HFF-Myc (cell line): Measurements from ENCODE around the gene NR5A1.

Source experiments
- DNase-seq: peaks from one replicate; pipeline ENCODE4 v3.0.0-alpha.2; 2011; ENCODE audit warnings: low read depth; ENCODE audit errors: extremely low read depth
- H3K4me3 ChIP-seq: replicated peaks from 2 replicates; pipeline ENCODE4 v1.5.1; 2011; ENCODE audit warnings: low read depth, mild to moderate bottlenecking, control low read depth, low read length
- TF ChIP-seq, protein P1 (sequence below): IDR thresholded peaks from 2 replicates; pipeline ENCODE4 v1.5.1; 2012; ENCODE audit warnings: mild to moderate bottlenecking, low read depth, low read length, control low read depth; ENCODE audit errors: missing control alignments

The NR5A1 gene

DNA sequence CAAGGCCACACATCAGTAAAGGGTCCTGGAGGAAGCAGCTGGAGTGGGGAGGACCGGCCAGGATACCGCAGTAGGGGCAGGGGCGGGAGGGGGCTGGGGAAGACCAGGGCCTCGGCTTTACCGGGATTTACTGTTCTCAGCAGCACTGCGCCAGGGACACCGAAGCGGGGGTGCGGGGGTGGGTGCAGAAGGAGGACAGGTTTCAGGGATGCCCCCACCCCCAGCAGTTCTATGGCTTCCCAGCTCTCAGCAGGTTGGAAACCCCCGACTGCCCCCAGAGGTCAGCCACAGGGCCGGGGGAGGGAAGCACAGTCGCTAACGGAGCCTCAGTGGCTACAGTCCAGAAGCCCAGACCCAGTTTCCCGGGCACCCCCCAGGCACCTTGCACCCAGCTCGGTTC is 21.3 kb downstream of the NR5A1 start:
- TF ChIP-seq, protein P1, sequence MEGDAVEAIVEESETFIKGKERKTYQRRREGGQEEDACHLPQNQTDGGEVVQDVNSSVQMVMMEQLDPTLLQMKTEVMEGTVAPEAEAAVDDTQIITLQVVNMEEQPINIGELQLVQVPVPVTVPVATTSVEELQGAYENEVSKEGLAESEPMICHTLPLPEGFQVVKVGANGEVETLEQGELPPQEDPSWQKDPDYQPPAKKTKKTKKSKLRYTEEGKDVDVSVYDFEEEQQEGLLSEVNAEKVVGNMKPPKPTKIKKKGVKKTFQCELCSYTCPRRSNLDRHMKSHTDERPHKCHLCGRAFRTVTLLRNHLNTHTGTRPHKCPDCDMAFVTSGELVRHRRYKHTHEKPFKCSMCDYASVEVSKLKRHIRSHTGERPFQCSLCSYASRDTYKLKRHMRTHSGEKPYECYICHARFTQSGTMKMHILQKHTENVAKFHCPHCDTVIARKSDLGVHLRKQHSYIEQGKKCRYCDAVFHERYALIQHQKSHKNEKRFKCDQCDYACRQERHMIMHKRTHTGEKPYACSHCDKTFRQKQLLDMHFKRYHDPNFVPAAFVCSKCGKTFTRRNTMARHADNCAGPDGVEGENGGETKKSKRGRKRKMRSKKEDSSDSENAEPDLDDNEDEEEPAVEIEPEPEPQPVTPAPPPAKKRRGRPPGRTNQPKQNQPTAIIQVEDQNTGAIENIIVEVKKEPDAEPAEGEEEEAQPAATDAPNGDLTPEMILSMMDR, result no peak
- DNase-seq, result no peak

DNA sequence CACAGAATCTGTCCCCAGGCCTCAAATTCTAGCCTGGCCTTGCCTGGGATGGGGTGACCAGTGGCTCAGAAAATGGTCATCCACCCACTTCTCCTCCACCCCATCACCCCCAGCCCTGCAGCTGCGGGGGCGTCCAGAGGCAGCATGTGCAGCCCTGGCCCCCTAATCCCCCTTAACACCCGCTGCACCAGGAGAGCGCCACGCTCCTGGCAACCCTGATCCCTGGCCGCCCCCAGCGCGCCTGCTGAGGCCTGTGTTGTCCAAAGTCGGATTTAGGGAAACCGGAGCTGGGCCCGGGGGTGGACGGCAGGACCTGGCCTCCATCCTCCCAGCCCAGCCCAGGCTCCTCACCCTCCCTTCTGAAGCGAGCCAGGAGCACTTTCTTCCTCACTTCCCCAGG is 22.0 kb downstream of the NR5A1 start:
- no peak for DNase-seq
- TF ChIP-seq, protein P1, result no peak
- no peak overlapping the region for H3K4me3 ChIP-seq

More for the DNA sequence above, 21.3 kb downstream of the NR5A1 start:
- no peak overlapping the region for H3K4me3 ChIP-seq

DNA sequence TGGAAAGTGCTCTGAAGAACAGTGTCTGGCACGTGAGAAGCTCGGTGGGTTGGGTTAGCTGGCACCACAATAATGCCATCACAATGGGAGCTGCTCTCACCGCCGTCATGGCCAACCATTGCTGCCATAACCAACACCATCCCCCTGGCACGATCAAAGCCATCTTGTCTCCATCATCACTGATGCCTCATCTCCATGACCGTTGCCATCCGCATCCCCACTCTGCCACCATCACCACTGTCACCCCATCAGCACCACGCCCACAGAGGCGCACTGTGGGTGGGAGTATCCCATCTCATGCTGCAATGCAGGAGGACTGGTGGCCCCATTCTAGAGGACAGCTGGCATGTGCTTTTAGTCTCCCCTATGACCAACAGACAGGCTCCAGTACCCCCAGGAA is 23.7 kb downstream of the NR5A1 start:
- DNase-seq, result no peak
- TF ChIP-seq, protein P1, result no peak

DNA sequence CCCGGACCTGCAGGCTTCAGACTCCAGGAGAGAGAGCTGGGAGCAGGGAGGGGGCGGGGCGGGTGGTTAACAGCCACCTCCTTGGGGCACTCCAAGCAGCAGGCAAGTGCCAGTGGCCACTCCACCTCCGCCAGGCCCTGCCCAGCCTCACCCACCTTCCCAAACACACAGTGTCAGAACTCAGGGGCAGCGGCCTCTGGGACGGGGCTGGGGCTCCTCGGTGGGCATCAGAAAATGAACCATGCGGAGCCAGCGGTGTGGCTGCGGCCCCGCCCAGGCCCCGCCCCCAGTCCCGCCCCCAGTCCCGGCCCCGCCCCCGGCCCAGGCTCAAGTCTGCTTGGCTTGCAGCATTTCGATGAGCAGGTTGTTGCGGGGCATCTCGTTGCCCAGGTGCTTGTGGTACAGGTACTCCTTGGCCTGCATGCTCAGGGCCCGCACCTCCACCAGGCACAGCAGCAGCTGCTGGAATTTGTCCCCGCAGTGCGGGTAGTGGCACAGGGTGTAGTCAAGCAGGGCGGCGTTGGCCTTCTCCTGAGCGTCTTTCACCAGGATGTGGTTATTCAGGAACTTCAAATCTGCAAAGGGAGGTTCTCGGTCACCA is 24.7 kb downstream of the NR5A1 start:
- H3K4me3 ChIP-seq, result no peak overlapping the region
- no peak for DNase-seq
- TF ChIP-seq, protein P1, result no peak

More for the DNA sequence above, 23.7 kb downstream of the NR5A1 start:
- no peak overlapping the region for H3K4me3 ChIP-seq

DNA sequence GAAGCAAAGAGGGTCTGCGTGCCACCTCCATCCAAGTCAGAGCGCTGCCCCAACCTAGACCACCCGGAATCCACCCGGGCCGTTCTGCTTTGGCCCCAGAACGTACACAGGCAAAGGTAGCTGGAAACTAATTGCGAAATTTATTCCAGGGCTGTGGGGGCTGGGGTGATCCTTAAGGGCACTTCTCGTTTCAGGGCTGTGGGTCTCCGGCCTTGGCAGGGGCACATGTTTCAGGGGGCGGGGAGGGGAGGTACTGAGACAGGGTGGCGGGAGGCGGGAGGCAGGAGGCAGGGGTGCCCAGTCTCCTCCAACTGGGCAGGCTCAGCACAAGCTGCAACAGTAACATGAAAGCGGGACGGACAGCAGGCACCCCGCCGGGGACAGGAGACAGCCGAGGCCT is 26.1 kb downstream of the NR5A1 start:
- TF ChIP-seq, protein P1, result no peak
- H3K4me3 ChIP-seq, result no peak overlapping the region
- DNase-seq, result no peak

DNA sequence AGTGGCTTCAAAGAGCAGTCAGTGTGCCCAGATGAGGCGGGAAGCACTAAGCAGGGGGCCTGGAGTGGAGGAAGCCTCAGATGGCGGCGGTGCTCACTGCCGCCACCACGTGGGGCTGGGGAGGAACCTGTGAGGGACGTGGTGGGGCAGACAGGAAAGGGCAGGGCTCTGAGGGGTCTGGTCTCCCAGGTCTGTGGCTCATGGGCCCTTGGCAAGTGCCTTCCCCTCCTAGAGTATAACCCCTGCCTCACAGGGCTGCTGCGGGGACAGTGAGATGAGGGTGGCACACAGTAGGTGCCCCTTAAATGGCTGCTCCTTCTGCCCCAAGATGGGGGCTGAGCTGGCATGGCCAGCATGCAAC is 26.6 kb downstream of the NR5A1 start:
- peak; percentile 1 for DNase-seq
- no peak overlapping the region for H3K4me3 ChIP-seq
- TF ChIP-seq, protein P1, result peak; percentile 68

DNA sequence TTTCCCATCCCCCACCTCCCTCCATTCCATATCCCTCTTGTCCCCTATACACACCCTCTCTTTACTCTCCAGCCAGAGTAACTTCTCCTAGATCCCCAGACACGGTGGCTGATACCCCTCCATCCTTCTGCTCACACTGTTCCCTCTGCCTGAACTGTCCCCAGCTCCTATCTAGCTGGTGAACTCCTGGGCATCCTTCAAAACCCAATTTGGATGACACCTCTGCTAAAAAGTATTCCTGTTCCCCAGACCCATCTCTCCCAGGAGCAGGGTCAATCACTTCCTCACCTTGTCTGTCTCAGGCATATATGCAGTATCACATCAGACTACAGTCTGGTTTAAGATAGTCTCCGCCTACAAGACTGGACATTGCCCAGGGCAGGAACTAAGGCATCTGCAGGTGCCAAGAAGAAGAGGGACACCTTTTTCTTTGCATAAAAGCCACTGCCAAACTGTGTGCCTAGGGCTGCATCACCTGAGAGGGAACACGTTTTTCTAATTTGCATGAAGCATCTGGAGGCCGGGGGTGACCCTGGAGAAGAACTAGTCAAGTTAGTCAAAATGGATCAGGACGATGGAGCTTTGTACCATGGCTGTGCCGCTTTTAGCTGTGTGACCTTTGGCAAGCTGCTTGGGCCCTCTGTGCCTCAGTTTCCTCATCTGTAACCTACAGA is 27.1 kb downstream of the NR5A1 start:
- no peak for DNase-seq
- TF ChIP-seq, protein P1, result no peak
- no peak overlapping the region for H3K4me3 ChIP-seq
